Parathyroid adenoma (tissue), 2 donors: ENCODE measurements around the gene PIK3R3.
"Not testable (repeated sequence)": the region's sequence is repeated elsewhere in the genome, so short reads cannot be mapped to it uniquely, and the experiment has no call there.

Experiments
- H2AFZ ChIP-seq: fragments of 300-600 bp; sonication (generic); one replicate; pipeline ENCODE4 v1.7.0; 2017; ENCODE audit warnings: antibody characterized with exemption, mild to moderate bottlenecking
- H3K27ac ChIP-seq: fragments of 300-600 bp; sonication (generic); one replicate; pipeline ENCODE4 v1.7.0; 2017
- H3K27me3 ChIP-seq: fragments of 300-600 bp; sonication (generic); one replicate; pipeline ENCODE4 v1.7.0; 2017; ENCODE audit warnings: low read length; ENCODE audit not compliant: control insufficient read depth, insufficient read depth
- H3K36me3 ChIP-seq: fragments of 300-600 bp; sonication (generic); one replicate; pipeline ENCODE4 v1.7.0; 2017; ENCODE audit warnings: low read length; ENCODE audit not compliant: control insufficient read depth, insufficient read depth
- H3K4me1 ChIP-seq: fragments of 300-600 bp; sonication (generic); one replicate; pipeline ENCODE4 v1.7.0; 2017; ENCODE audit warnings: control low read depth
- H3K4me2 ChIP-seq: fragments of 300-600 bp; sonication (generic); one replicate; pipeline ENCODE4 v1.7.0; 2017; ENCODE audit warnings: low read length
- H3K4me3 ChIP-seq: fragments of 300-600 bp; sonication (generic); one replicate; pipeline ENCODE4 v1.7.0; 2017; ENCODE audit warnings: low read depth, low read length
- H3K79me2 ChIP-seq: fragments of 300-600 bp; sonication (generic); one replicate; pipeline ENCODE4 v1.7.0; 2017; ENCODE audit warnings: control low read depth
- H3K9ac ChIP-seq: fragments of 300-600 bp; sonication (generic); one replicate; pipeline ENCODE4 v1.7.0; 2017; ENCODE audit warnings: mild to moderate bottlenecking
- H3K9me3 ChIP-seq: fragments of 300-600 bp; sonication (generic); one replicate; pipeline ENCODE4 v1.7.0; 2017; ENCODE audit warnings: low read length; ENCODE audit not compliant: control insufficient read depth
- CTCF ChIP-seq: fragments of 300-600 bp; sonication (generic); IDR thresholded peaks from one replicate; pipeline ENCODE4 v1.7.0; 2017; ENCODE audit warnings: antibody characterized with exemption, mild to moderate bottlenecking
- donor health status: primary hyperparathyroidism.

PIK3R3 gene

DNA sequence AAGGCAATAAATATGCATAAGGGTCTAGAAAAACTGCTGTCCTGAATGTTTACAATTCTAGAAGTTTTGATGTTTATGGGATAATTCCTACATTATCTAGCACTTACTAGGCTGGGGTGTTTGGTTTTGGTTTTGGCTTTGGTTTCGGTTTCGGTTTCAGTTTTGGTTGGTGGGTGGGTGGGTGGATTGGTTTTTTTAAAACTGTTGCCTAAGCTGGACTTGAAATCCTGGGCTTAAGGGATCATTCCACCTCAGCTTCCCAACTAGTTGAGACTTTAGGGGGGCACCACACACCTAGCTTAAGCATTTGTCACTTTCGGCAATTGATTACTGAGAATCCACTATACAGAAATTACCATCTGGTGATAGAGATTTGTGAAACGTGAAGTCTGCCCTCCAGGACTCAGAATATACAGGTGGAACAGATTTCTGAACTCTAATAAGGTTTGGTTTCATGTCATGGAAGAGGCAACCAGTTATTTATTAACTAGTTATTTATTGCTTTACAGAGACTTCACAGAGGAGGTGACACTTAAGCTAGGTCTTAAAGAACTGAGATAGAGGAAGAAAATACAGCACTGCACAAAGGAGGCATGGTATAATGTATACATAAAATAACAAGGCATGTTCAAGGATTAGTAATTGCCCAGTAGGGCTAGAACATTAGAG lies 69.6 kb downstream of the PIK3R3 start:
- Histone ChIP-seq H3K4me2 (no peak overlapping the region), H3K9me3 (no peaks in the 10 kb centered on the region), H3K27me3 (no peaks in the 10 kb centered on the region), H3K9ac (no peak overlapping the region), H3K4me3 (no peak overlapping the region), H2AFZ (no peak overlapping the region), H3K4me1 (no peaks in the 10 kb centered on the region), H3K79me2 (no peaks in the 10 kb centered on the region), H3K36me3 (no peaks in the 10 kb centered on the region), H3K27ac (no peak overlapping the region)
- TF ChIP-seq CTCF: no peak

GRCh38 chr1:46061146-46061545 lies 71.3 kb downstream of the PIK3R3 start:
- Histone ChIP-seq H3K4me1 (no peaks in the 10 kb centered on the region), H3K27ac (no peak overlapping the region), H3K9ac (no peak overlapping the region), H3K9me3 (no peaks in the 10 kb centered on the region), H3K79me2 (no peaks in the 10 kb centered on the region), H3K27me3 (no peaks in the 10 kb centered on the region), H2AFZ (no peak overlapping the region), H3K4me2 (no peak overlapping the region), H3K4me3 (no peak overlapping the region), H3K36me3 (no peaks in the 10 kb centered on the region)
- TF ChIP-seq CTCF: no peak

GRCh38 chr1:46058936-46059335 lies 73.5 kb downstream of the PIK3R3 start:
- no peak for TF ChIP-seq CTCF
- Histone ChIP-seq H2AFZ (no peak overlapping the region), H3K9me3 (no peaks in the 10 kb centered on the region), H3K4me1 (no peaks in the 10 kb centered on the region), H3K27me3 (no peaks in the 10 kb centered on the region), H3K27ac (no peak overlapping the region), H3K4me3 (no peak overlapping the region), H3K36me3 (no peaks in the 10 kb centered on the region), H3K79me2 (no peaks in the 10 kb centered on the region), H3K9ac (no peak overlapping the region), H3K4me2 (no peak overlapping the region)

DNA sequence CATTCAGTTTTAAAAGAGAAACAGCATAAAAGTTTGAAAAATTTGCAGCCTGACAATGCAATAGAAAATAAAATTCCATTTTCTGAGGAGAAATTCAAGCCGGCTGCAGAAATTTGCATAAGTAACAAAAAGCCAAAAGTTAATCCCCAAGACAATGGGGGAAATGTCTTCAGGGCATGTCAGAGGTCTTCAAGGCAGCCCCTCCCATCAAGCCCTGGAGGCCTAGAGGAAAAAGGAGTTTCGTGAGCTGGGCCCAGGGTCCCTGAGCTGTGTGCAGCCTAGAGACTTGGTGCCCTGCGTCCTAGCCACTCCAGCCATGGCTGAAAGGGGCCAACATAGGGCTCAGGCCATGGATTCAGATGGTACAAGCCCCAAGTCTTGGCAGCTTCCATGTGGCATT lies 74.6 kb downstream of the PIK3R3 start:
- Histone ChIP-seq H3K4me1 (no peaks in the 10 kb centered on the region), H3K4me3 (no peak overlapping the region), H3K36me3 (no peaks in the 10 kb centered on the region), H3K9ac (no peak overlapping the region), H3K27me3 (no peaks in the 10 kb centered on the region), H3K4me2 (no peak overlapping the region), H2AFZ (no peak overlapping the region), H3K9me3 (no peaks in the 10 kb centered on the region), H3K27ac (no peak overlapping the region), H3K79me2 (no peaks in the 10 kb centered on the region)
- TF ChIP-seq CTCF: no peak

DNA sequence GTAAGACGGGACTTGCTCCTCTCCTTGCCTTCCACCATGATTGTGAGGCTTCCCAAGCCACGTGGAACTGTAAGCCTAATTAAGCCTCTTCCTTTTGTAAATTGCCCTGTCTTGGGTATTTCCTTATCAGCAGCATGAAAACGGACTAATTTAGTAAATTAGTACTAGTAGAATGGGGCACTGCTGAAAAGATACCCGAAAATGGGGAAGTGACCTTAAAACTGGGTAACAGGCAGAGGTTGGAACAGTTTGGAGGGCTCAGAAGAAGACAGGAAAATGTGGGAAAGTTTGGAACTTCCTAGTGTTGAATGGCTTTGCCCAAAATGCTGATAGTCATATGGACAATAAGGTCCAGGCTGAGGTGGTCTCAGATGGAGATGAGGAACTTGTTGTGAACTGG lies 75.2 kb downstream of the PIK3R3 start:
- not testable (repeated sequence) for H3K27me3 ChIP-seq, H3K4me3 ChIP-seq, H3K4me2 ChIP-seq, H3K9me3 ChIP-seq, H3K27ac ChIP-seq, H3K9ac ChIP-seq, H3K36me3 ChIP-seq, H2AFZ ChIP-seq, H3K4me1 ChIP-seq, H3K79me2 ChIP-seq
